ENCODE measurements around the gene TWF2. TPM values are rescaled to one million over a fixed set of nuclear protein-coding genes. Genes with fewer than 3 reads are reported as not detected.
A peak's percentile ranks its signal among the peaks of the same experiment; 100 is the strongest.
"Not testable (repeated sequence)": the region's sequence is repeated elsewhere in the genome, so short reads cannot be mapped to it uniquely, and the experiment has no call there.

The TWF2 gene
- 10 to 100 TPM; 46.2 to 68.8 (median 59.3) TPM for total RNA-seq

DNA sequence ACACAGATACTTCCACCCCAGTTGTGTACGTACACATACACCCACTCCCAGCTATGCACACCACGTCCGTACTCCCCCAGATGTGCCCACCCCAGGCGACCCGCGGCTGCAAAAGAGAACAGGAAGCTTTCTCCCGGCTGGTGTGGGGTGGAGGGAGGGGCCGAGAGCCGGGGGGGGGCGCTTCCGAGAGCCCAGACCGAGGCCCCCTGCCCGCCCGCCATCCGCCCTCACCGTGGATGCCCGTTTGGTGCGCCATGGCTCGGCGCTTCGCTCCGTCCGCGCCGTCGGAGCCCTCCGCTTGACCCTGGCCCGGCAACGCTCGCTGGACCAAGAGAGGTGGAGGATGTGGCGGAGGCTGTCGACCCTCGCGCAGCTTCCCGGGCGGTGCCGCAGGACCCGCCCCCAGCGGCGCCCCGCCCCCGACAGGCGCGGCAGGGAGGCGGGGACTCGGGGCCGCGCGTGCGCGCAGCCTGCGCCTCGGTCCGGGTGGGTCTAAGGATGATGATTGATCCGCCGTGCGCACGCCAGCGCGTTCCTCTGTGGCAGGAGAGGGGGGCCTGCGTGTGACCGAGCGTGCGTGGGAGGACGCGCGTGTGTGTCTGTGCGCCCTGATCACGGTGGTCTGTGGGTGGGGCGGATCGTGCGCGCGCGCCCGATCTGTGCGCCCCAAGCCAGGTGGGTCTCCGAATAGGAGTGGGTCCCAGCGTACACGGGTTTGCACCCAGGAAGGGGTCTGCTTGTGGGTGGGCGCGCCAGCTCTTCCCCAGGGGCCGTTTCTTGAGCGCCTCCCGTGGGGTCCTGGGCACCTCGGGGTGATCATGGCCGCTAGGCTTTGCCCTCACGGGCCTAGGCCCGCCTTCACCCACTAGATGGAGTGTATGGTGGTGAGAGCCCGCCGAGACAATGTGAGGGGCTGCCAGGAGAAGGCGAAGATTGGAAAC lies at the start of gene TWF2:
Gene TWF2, minus strand, starts transcription at position 398 of the 941 bp plus-strand sequence. Its CDS starts 142 bp downstream, at position 256.
- Histone ChIP-seq H3K4me1 (peaks cover 0 to 46% (median 16%) of the 10 kb centered on the region in 4 donors), H3K4me3 (peak within 1 kb of the TSS; percentile 88 to 94 (median 91)), H3K36me3 (peaks cover 0 to 12% (median 0%) of the 10 kb centered on the region in 3 donors), H3K9me3 (no peaks in the 10 kb centered on the region), H3K27ac (peak within 1 kb of the TSS; percentile 83 to 99 (median 92)), H3K27me3 (no peaks in the 10 kb centered on the region)
- DNase-seq = peak; percentile 77 to 91 (median 87)
- peak; percentile 50 to 59 for TF ChIP-seq POLR2A (IDR thresholded peaks at IDR 0.05)
- TF ChIP-seq, protein P1, sequence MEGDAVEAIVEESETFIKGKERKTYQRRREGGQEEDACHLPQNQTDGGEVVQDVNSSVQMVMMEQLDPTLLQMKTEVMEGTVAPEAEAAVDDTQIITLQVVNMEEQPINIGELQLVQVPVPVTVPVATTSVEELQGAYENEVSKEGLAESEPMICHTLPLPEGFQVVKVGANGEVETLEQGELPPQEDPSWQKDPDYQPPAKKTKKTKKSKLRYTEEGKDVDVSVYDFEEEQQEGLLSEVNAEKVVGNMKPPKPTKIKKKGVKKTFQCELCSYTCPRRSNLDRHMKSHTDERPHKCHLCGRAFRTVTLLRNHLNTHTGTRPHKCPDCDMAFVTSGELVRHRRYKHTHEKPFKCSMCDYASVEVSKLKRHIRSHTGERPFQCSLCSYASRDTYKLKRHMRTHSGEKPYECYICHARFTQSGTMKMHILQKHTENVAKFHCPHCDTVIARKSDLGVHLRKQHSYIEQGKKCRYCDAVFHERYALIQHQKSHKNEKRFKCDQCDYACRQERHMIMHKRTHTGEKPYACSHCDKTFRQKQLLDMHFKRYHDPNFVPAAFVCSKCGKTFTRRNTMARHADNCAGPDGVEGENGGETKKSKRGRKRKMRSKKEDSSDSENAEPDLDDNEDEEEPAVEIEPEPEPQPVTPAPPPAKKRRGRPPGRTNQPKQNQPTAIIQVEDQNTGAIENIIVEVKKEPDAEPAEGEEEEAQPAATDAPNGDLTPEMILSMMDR (IDR thresholded peaks at IDR 0.05) = peak; percentile 25 to 61 (median 48)

DNA sequence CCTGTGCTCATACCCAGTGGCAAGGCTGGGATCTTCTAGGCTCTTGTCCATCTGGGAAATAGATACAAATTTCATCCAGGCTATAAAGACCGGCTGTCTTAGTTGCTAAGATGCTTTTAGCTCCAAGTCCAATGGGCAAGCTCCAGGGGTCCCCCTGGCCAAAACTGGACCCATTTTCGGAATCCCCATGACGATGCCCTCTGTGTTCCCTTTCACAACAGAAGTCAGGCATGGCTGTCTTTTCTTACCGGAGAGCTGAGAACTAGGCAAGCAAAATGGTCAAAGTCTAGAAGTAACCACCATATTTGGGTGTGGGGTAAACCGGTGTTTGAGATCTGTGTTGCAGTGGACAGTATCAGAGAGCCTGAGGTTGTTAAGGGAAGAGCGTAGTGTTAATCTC lies 49.7 kb upstream of the TWF2 start:
- H3K27ac ChIP-seq = peak overlapping the region; percentile 95 to 100 (median 99)
- H3K4me1 ChIP-seq = peaks cover 2 to 49% (median 3%) of the 10 kb centered on the region in 4 donors
- no peaks in the 10 kb centered on the region for H3K27me3 ChIP-seq
- peak in 2 of 3 donors; percentile 36 to 39 for DNase-seq
- no peaks in the 10 kb centered on the region for H3K9me3 ChIP-seq
- TF ChIP-seq, protein P1 (IDR thresholded peaks at IDR 0.05) = no peak
- TF ChIP-seq POLR2A (IDR thresholded peaks at IDR 0.05) = no peak
- peaks cover 0 to 19% (median 0%) of the 10 kb centered on the region in 3 donors for H3K36me3 ChIP-seq
- peak overlapping the region in 2 of 4 donors; percentile 58 to 70 for H3K4me3 ChIP-seq

DNA sequence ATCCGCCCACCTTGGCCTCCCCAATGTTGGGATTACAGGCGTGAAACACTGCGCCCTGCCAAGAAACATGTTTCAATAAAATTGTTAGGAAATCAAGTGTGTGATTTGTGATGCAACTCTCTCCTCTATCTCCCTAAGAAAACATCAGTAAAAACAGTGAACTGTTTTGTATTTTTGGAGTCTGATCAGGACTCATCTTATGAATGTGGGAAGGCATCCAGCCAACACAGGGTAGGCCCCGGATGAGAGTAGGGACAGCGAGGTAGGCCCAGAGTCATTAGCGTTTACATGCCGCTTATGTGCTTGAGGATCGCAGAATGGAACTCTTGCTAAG lies 47.8 kb upstream of the TWF2 start:
- Histone ChIP-seq H3K27me3 (no peaks in the 10 kb centered on the region), H3K36me3 (no peaks in the 10 kb centered on the region), H3K4me1 (peaks cover 2 to 48% (median 4%) of the 10 kb centered on the region in 4 donors), H3K9me3 (no peaks in the 10 kb centered on the region), H3K27ac (peak overlapping the region; percentile 95 to 100 (median 99)), H3K4me3 (peak overlapping the region in 3 of 4 donors; percentile 58 to 78 (median 70))
- no peak for TF ChIP-seq POLR2A (IDR thresholded peaks at IDR 0.05)
- TF ChIP-seq, protein P1 (IDR thresholded peaks at IDR 0.05) = no peak
- peak in 1 of 3 donors; percentile 42 for DNase-seq

DNA sequence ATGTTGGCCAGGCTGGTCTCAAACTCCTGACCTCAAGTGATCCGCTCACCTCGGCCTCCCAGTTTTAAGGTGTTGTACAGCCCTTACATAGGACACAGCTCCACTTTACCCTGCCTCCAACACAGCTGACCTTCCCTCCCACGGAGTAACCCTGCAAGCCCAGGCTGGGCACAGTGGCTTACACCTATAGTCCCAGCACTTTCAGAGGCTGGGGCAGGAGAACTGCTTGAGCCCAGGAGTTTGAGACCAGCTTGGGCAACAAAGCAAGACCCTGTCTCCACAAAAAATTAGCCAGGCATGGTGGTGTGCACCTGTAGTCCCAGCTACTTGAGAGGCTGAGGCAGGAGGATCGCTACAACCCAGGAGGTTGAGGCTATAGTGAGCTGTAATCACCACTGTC lies 45.1 kb upstream of the TWF2 start:
- H3K4me3 ChIP-seq, H3K36me3 ChIP-seq, H3K9me3 ChIP-seq, H3K27me3 ChIP-seq: not testable (repeated sequence)
- DNase-seq = peak in 1 of 3 donors; percentile 39
- peak overlapping the region in 1 of 4 donors; percentile 6 for H3K27ac ChIP-seq
- peaks cover 0 to 37% (median 8%) of the 10 kb centered on the region in 4 donors for H3K4me1 ChIP-seq

DNA sequence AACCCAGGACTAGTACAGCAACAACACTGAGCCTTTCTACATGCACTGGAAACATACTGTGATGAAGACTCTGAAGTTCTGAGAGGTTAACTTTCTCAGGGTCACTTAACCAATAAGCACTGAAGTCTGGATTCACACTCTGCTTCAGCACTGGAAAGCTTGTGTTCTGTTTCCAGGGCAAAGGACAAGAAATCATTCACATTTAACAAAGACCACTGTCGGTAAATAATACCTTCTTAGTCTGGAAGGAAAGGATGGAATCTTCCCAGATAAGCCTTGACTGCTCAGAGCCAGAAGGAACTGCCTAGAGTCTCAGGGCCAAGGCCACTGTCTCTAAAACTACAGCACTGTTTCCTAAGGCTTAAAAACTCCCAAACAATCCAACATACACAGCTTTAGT lies 44.3 kb upstream of the TWF2 start:
- DNase-seq = no peak
- H3K4me1 ChIP-seq = peaks cover 0 to 31% (median 9%) of the 10 kb centered on the region in 4 donors

More for the DNA sequence above, 44.3 kb upstream of the TWF2 start:
- no peaks in the 10 kb centered on the region for H3K36me3 ChIP-seq
- H3K9me3 ChIP-seq = no peaks in the 10 kb centered on the region
- peak overlapping the region; percentile 40 to 59 (median 55) for H3K27ac ChIP-seq
- H3K4me3 ChIP-seq = no peak overlapping the region
- TF ChIP-seq, protein P1 (IDR thresholded peaks at IDR 0.05) = no peak
- TF ChIP-seq POLR2A (IDR thresholded peaks at IDR 0.05) = no peak
- no peaks in the 10 kb centered on the region for H3K27me3 ChIP-seq
